OCI-LY1 (cell line): Measurements from ENCODE around the gene LIF.

Source experiments
- H2AFZ ChIP-seq: fragments of 200-600 bp; sonication (generic), shearing (Covaris generic); 2 replicates; pipeline ENCODE4 v1.6.0; 2014; ENCODE audit warnings: antibody characterized with exemption, mild to moderate bottlenecking, low read length
- H3F3A ChIP-seq: fragments of 200-600 bp; sonication (generic), shearing (Covaris generic); 2 replicates; pipeline ENCODE4 v1.6.0; 2014; ENCODE audit warnings: mild to moderate bottlenecking, antibody characterized with exemption, low read length, moderate library complexity; ENCODE audit not compliant: insufficient read depth
- H3K27ac ChIP-seq: fragments of 200-600 bp; sonication (generic); 2 replicates; pipeline ENCODE4 v1.5.1; 2014; ENCODE audit warnings: low read length, mixed run types, mild to moderate bottlenecking, low read depth; ENCODE audit not compliant: poor library complexity, severe bottlenecking
- H3K27me3 ChIP-seq: fragments of 200-600 bp; sonication (generic); 2 replicates; pipeline ENCODE4 v1.6.0; 2014; ENCODE audit warnings: antibody characterized with exemption, mild to moderate bottlenecking, low read length, moderate library complexity; ENCODE audit not compliant: insufficient read depth
- H3K36me3 ChIP-seq: fragments of 200-600 bp; sonication (generic); 2 replicates; pipeline ENCODE4 v1.6.1; 2014; ENCODE audit warnings: mild to moderate bottlenecking, antibody characterized with exemption, low read length, moderate library complexity, mixed read lengths; ENCODE audit not compliant: insufficient read depth
- H3K4me1 ChIP-seq: fragments of 200-600 bp; sonication (generic); 2 replicates; pipeline ENCODE4 v1.5.1; 2014; ENCODE audit warnings: mild to moderate bottlenecking, low read length, moderate library complexity; ENCODE audit not compliant: insufficient read depth, severe bottlenecking
- H3K4me2 ChIP-seq: fragments of 200-600 bp; sonication (generic), shearing (Covaris generic); 2 replicates; pipeline ENCODE4 v1.6.1; 2014; ENCODE audit warnings: low read length
- H3K4me3 ChIP-seq: fragments of 200-600 bp; sonication (generic); 2 replicates; pipeline ENCODE4 v1.5.1; 2014; ENCODE audit warnings: low read length, low read depth, mild to moderate bottlenecking, mixed read lengths; ENCODE audit not compliant: poor library complexity, severe bottlenecking
- H3K79me2 ChIP-seq: fragments of 200-600 bp; shearing (Covaris generic); 2 replicates; pipeline ENCODE4 v1.6.1; 2016; ENCODE audit warnings: mixed run types, low read length, mixed read lengths; ENCODE audit not compliant: insufficient read depth
- H3K9ac ChIP-seq: fragments of 200-600 bp; sonication (generic), shearing (Covaris generic); 2 replicates; pipeline ENCODE4 v1.6.1; 2014; ENCODE audit warnings: mild to moderate bottlenecking, low read length, mixed read lengths
- H3K9me2 ChIP-seq: fragments of 200-600 bp; sonication (generic), shearing (Covaris generic); 2 replicates; pipeline ENCODE4 v1.6.1; 2014; ENCODE audit warnings: low read depth, mild to moderate bottlenecking, low read length, mixed read lengths
- H3K9me3 ChIP-seq: fragments of 200-600 bp; shearing (Covaris generic); 2 replicates; pipeline ENCODE4 v1.6.1; 2014; ENCODE audit warnings: low read length, mixed read lengths
- H4K20me1 ChIP-seq: fragments of 200-600 bp; sonication (generic), shearing (Covaris generic); 2 replicates; pipeline ENCODE4 v1.6.0; 2016; ENCODE audit warnings: mild to moderate bottlenecking, low read length; ENCODE audit not compliant: insufficient read depth
- EZH2 ChIP-seq: fragments of 200-600 bp; sonication (generic), shearing (Covaris generic); IDR thresholded peaks from 2 replicates; pipeline ENCODE4 v1.8.0; 2017; ENCODE audit warnings: borderline replicate concordance, mixed run types, mild to moderate bottlenecking, antibody characterized with exemption, low read length, moderate library complexity, mixed read lengths
- TF ChIP-seq, protein P1 (sequence below): fragments of 200-600 bp; sonication (generic), shearing (Covaris generic); IDR thresholded peaks from 2 replicates; pipeline ENCODE4 v1.5.1; 2017; ENCODE audit warnings: mild to moderate bottlenecking, antibody characterized with exemption, low read length, moderate library complexity, mixed read lengths

The LIF gene

DNA sequence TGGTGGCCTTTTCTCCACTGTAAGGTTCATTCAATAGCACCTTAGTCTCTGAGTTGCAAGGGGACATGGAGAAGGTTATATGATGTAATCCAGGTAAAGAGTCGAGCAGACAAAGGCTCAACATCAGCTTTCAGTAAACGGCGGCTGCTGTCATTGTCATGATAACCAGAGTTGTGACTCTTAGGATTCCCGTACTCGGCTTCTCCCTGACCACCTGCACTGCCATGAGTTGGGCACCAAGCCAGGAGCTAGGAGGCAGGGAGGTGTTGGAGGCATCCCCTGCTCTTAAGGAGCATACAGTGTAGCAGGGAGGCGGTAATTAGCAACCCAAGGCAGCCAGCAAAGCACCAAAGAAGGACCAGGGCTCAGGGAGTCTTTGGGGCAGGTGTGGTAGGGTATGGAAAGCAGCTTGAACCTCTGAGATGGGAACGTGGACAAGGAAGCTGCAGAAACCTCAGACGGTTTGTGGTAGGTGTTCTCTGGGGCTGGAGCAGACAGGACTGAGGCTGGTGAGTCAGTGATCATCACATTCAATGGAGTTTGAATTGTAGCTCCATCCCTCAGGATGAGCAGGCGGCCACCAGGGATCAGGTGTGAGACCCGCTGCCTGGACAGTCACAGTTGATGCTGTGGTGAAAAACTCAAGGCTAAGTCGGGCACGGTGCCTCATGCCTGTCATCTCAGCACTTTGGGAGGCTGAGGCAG lies 31.7 kb downstream of the LIF start:
- no peak overlapping the region for H2AFZ ChIP-seq
- H3K9me2 ChIP-seq, result no peaks in the 10 kb centered on the region
- H3K4me3 ChIP-seq, result no peak overlapping the region
- H3K4me1 ChIP-seq, result no peaks in the 10 kb centered on the region
- no peak overlapping the region for H3K4me2 ChIP-seq
- H3K9me3 ChIP-seq, result no peaks in the 10 kb centered on the region
- H3K36me3 ChIP-seq, result no peaks in the 10 kb centered on the region
- no peaks in the 10 kb centered on the region for H3F3A ChIP-seq
- no peaks in the 10 kb centered on the region for H3K79me2 ChIP-seq
- H3K9ac ChIP-seq, result no peak overlapping the region
- TF ChIP-seq EZH2, result no peak
- H4K20me1 ChIP-seq, result no peaks in the 10 kb centered on the region
- H3K27me3 ChIP-seq, result no peaks in the 10 kb centered on the region
- H3K27ac ChIP-seq, result no peak overlapping the region

- H3K27me3 ChIP-seq, result no peaks in the 10 kb centered on the region
- H3K4me3 ChIP-seq, result no peak overlapping the region
- no peak overlapping the region for H3K9ac ChIP-seq
- no peaks in the 10 kb centered on the region for H3F3A ChIP-seq
- no peak overlapping the region for H2AFZ ChIP-seq
- H3K27ac ChIP-seq, result no peak overlapping the region
- no peaks in the 10 kb centered on the region for H3K9me3 ChIP-seq
- TF ChIP-seq, protein P1, sequence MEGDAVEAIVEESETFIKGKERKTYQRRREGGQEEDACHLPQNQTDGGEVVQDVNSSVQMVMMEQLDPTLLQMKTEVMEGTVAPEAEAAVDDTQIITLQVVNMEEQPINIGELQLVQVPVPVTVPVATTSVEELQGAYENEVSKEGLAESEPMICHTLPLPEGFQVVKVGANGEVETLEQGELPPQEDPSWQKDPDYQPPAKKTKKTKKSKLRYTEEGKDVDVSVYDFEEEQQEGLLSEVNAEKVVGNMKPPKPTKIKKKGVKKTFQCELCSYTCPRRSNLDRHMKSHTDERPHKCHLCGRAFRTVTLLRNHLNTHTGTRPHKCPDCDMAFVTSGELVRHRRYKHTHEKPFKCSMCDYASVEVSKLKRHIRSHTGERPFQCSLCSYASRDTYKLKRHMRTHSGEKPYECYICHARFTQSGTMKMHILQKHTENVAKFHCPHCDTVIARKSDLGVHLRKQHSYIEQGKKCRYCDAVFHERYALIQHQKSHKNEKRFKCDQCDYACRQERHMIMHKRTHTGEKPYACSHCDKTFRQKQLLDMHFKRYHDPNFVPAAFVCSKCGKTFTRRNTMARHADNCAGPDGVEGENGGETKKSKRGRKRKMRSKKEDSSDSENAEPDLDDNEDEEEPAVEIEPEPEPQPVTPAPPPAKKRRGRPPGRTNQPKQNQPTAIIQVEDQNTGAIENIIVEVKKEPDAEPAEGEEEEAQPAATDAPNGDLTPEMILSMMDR, result no peak
- no peak for TF ChIP-seq EZH2
- no peak overlapping the region for H3K4me2 ChIP-seq
- H3K79me2 ChIP-seq, result no peaks in the 10 kb centered on the region
- no peaks in the 10 kb centered on the region for H3K36me3 ChIP-seq
- H3K9me2 ChIP-seq, result no peaks in the 10 kb centered on the region
- H3K4me1 ChIP-seq, result no peaks in the 10 kb centered on the region
- H4K20me1 ChIP-seq, result no peaks in the 10 kb centered on the region
Observed at GRCh38 chr22:30212996-30213441, 33.5 kb downstream of the LIF start.

- no peaks in the 10 kb centered on the region for H3K9me2 ChIP-seq
- TF ChIP-seq EZH2, result no peak
- TF ChIP-seq, protein P1, result no peak
- no peak overlapping the region for H3K9ac ChIP-seq
- no peaks in the 10 kb centered on the region for H3K4me1 ChIP-seq
- no peak overlapping the region for H2AFZ ChIP-seq
- H3K36me3 ChIP-seq, result no peaks in the 10 kb centered on the region
- no peaks in the 10 kb centered on the region for H3K27me3 ChIP-seq
- no peak overlapping the region for H3K4me3 ChIP-seq
- H3K4me2 ChIP-seq, result no peak overlapping the region
- H3K9me3 ChIP-seq, result no peaks in the 10 kb centered on the region
- no peak overlapping the region for H3K27ac ChIP-seq
- no peaks in the 10 kb centered on the region for H3K79me2 ChIP-seq
- no peaks in the 10 kb centered on the region for H4K20me1 ChIP-seq
- no peaks in the 10 kb centered on the region for H3F3A ChIP-seq
Observed at GRCh38 chr22:30212363-30212995, 34.1 kb downstream of the LIF start.
